Measurements from ENCODE around the gene OR2L8.

The OR2L8 gene

GRCh38 chr1:247942624-247943023 is 6.0 kb upstream of the OR2L8 start:
- H3K4me3 Mint-ChIP-seq: no peak overlapping the region
- no peak overlapping the region for H3K27ac Mint-ChIP-seq
- DNase-seq (ENCODE audit: low spot score in 2 of 2): no peak
- no peaks in the 10 kb centered on the region for H3K36me3 Mint-ChIP-seq
- ATAC-seq: no peak
- peaks cover 9% of the 10 kb centered on the region for H3K9me3 Mint-ChIP-seq
- no peaks in the 10 kb centered on the region for H3K4me1 Mint-ChIP-seq

DNA sequence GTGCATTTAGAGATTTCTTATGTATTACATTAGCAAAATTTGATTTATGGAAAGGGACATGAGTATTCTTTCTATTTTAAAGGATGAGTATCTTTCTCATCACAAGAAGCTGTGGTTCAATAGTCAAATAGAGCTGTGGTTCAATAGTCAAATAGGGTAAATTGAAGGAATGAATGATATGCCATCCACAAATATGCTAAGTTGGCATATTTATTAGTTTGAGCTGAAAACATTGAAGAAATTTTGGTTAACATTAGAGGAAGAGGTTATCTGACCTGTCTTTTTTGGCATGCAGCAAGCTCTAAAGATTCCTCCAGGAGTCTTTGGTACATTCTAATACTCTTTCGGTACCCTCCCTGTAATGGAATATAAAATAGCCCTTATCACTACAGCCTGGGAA is 4.8 kb downstream of the OR2L8 start:
- ATAC-seq: no peak
- no peaks in the 10 kb centered on the region for H3K36me3 Mint-ChIP-seq
- no peak overlapping the region for H3K27ac Mint-ChIP-seq
- H3K4me3 Mint-ChIP-seq: no peak overlapping the region
- DNase-seq (ENCODE audit: low spot score in 2 of 2): no peak
- peaks cover 5% of the 10 kb centered on the region for H3K9me3 Mint-ChIP-seq
- no peaks in the 10 kb centered on the region for H3K4me1 Mint-ChIP-seq

- Mint-ChIP-seq H3K4me1 (no peaks in the 10 kb centered on the region), H3K4me3 (no peak overlapping the region), H3K36me3 (no peaks in the 10 kb centered on the region), H3K27ac (no peak overlapping the region), H3K9me3 (peaks cover 20% of the 10 kb centered on the region)
- ATAC-seq: no peak
- DNase-seq (ENCODE audit: low spot score in 2 of 2): no peak
These were observed 13.1 kb downstream of the OR2L8 start for GRCh38 chr1:247961791-247962190.

GRCh38 chr1:247962911-247963588 is 14.4 kb downstream of the OR2L8 start:
- H3K9me3 Mint-ChIP-seq: peaks cover 20% of the 10 kb centered on the region
- DNase-seq (ENCODE audit: low spot score in 2 of 2): no peak
- ATAC-seq: no peak
- no peaks in the 10 kb centered on the region for H3K36me3 Mint-ChIP-seq
- H3K4me1 Mint-ChIP-seq: no peaks in the 10 kb centered on the region
- no peak overlapping the region for H3K4me3 Mint-ChIP-seq
- no peak overlapping the region for H3K27ac Mint-ChIP-seq

DNA sequence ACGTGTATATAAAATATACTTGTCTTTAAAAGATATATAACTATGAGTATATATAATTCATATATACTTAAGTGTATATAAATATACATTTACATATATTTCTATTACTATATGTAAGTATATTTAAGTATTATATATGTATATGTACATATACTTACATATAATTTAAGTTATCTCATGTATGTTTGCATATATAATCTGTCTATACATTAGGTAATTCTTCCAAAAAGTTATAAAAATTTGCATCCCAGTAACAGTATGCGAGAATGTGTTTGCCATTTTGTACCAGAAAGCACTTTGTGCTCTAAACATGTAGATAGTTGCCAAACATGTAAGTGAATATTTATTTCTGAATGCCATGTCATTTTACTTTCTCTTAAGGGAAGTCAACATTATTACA is 16.3 kb downstream of the OR2L8 start, which contains the start of gene OR2AK2:
TSS of gene OR2AK2 (plus strand) at position 301 of the 400 bp plus-strand sequence. CDS start 144 bp downstream, outside the sequence.
- no peak for DNase-seq (ENCODE audit: low spot score in 2 of 2)
- H3K36me3 Mint-ChIP-seq: no peaks in the 10 kb centered on the region
- peaks cover 18% of the 10 kb centered on the region for H3K9me3 Mint-ChIP-seq
- no peaks in the 10 kb centered on the region for H3K4me1 Mint-ChIP-seq
- no peak within 1 kb of the TSS for H3K4me3 Mint-ChIP-seq
- H3K27ac Mint-ChIP-seq: no peak within 1 kb of the TSS
- ATAC-seq: no peak

DNA sequence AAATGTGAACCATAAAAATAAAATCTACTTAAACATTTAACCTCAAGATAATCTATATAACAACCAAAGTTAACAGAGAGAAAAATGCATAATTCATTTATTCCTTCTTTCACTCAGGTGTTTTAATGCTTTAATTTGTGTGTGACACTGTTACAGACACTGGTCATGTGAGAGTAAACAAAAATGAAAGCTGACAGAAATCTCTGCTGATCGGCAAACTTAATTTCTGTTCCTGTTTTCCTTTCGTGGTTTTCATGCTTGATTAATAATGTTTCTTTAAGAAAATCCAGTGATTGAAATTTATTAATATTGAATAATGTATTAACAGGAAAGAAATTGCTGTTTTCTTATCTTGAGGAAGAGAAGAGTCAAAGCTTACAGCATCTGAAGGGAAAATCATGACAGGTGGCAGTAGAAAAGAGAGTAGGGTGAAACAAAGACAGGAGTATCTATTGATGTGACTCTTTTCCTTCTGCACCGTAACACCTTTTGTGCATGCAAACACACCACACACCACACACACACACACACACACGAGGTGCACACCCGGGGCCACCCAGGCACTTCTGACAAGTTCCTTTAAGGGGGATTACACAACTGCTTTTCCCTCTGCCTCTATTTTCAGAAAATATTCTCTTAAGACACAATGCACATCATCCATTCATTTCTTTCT is 18.0 kb downstream of the OR2L8 start:
- Mint-ChIP-seq H3K9me3 (peaks cover 13% of the 10 kb centered on the region), H3K27ac (no peak overlapping the region), H3K4me1 (no peaks in the 10 kb centered on the region), H3K36me3 (no peaks in the 10 kb centered on the region), H3K4me3 (no peak overlapping the region)
- DNase-seq (ENCODE audit: low spot score in 2 of 2) (no peak), ATAC-seq (no peak)

DNA sequence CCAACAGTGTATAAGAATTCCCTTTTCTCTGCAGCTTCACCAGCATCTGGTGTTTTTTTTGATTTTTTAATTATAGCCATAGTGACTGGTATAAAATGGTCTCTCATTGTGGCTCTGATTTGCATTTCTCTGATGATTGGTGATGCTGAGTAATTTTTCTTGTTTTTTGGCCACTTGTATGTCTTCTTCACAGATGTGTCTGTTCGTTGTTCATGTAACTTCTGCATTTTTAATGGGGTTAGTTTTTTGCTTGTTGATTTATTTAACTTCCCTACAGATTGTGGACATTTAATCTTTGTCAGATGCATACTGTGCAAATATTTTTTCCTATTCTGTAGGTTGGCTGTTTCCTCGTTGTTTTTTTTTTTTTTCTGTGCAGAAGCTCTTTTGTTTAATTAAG is 44.3 kb downstream of the OR2L8 start:
- no peaks in the 10 kb centered on the region for H3K36me3 Mint-ChIP-seq
- no peak overlapping the region for H3K4me3 Mint-ChIP-seq
- DNase-seq (ENCODE audit: low spot score in 2 of 2) (no peak), ATAC-seq (no peak)
- no peaks in the 10 kb centered on the region for H3K4me1 Mint-ChIP-seq
- H3K27ac Mint-ChIP-seq: no peak overlapping the region
- peaks cover 17% of the 10 kb centered on the region for H3K9me3 Mint-ChIP-seq

- Mint-ChIP-seq H3K4me3 (no peak overlapping the region), H3K9me3 (peaks cover 15% of the 10 kb centered on the region), H3K36me3 (no peaks in the 10 kb centered on the region), H3K27ac (no peak overlapping the region), H3K4me1 (no peaks in the 10 kb centered on the region)
- no peak for DNase-seq (ENCODE audit: low spot score in 2 of 2)
- no peak for ATAC-seq
These were observed 50.2 kb downstream of the OR2L8 start for GRCh38 chr1:247998811-247999210.
